ENCODE results near the gene LRRTM1. TPM values are rescaled to one million over a fixed set of nuclear protein-coding genes. Genes with fewer than 3 reads are reported as not detected.

Gene LRRTM1
- total RNA-seq, 2 experiments from 2014 or later: not detected

- CTCF ChIA-PET: no interaction called here
- POLR2A ChIA-PET: no interaction called here
These were observed 52.1 kb downstream of the LRRTM1 start for GRCh38 chr2:80252294-80252986.

All from activated CD8-positive, alpha-beta memory T cell treated with anti-CD3 and anti-CD28 coated beads for 36 hours (primary cell).